Measurements from ENCODE around the gene FHIT. TPM values are rescaled to one million over a fixed set of nuclear protein-coding genes. Genes with fewer than 3 reads are reported as not detected.

The FHIT gene
- total RNA-seq, 4 donors from 2014 or later = 7.5 to 20.1 (median 13.5) TPM

GRCh38 chr3:60160111-60160821 is 1091.0 kb downstream of the FHIT start:
- Histone ChIP-seq H3K27me3 (no peaks in the 10 kb centered on the region), H3K4me3 (no peak overlapping the region), H3K36me3 (no peaks in the 10 kb centered on the region), H3K4me1 (no peaks in the 10 kb centered on the region), H3K9me3 (no peaks in the 10 kb centered on the region), H3K27ac (no peak overlapping the region)
- intact Hi-C loops (cut with DNase I; ENCODE audit: low total_unique reads) (no loop called here), in situ Hi-C loops (cut with MboI; ENCODE audit: low pct_ligation_motif_present in 1 of 4, low pct_unique_long_range_greater_than_20kb in 1 of 4, low sequenced_read_pairs in 3 of 4) (no loop called here)
- no peak for TF ChIP-seq POLR2A (IDR thresholded peaks at IDR 0.05)
- no peak for TF ChIP-seq CTCF (IDR thresholded peaks at IDR 0.05)
- TF ChIP-seq EP300 (IDR thresholded peaks at IDR 0.05; ENCODE audit: low read depth) = no peak
- no peak for TF ChIP-seq POLR2AphosphoS5 (IDR thresholded peaks at IDR 0.05)
- WGBS, 2 donors (ENCODE audit: low coverage in 1 of 2) = 81 to 93% methylated on average over 4 of the region's 4 CpGs
- no peak for DNase-seq

- TF ChIP-seq POLR2A (IDR thresholded peaks at IDR 0.05) = no peak
- no peak for TF ChIP-seq CTCF (IDR thresholded peaks at IDR 0.05)
- TF ChIP-seq EP300 (IDR thresholded peaks at IDR 0.05; ENCODE audit: low read depth) = no peak
- TF ChIP-seq POLR2AphosphoS5 (IDR thresholded peaks at IDR 0.05) = no peak
- Histone ChIP-seq H3K4me1 (no peaks in the 10 kb centered on the region), H3K36me3 (no peaks in the 10 kb centered on the region), H3K4me3 (no peak overlapping the region), H3K27me3 (no peaks in the 10 kb centered on the region), H3K27ac (no peak overlapping the region), H3K9me3 (no peaks in the 10 kb centered on the region)
- no peak for DNase-seq
- intact Hi-C loops (cut with DNase I; ENCODE audit: low total_unique reads) = no loop called here
- WGBS, 2 donors (ENCODE audit: low coverage in 1 of 2) = 92 to 97% methylated on average over 2 of the region's 2 CpGs
- in situ Hi-C loops (cut with MboI; ENCODE audit: low pct_ligation_motif_present in 1 of 4, low pct_unique_long_range_greater_than_20kb in 1 of 4, low sequenced_read_pairs in 3 of 4) = no loop called here
These were observed 1093.2 kb downstream of the FHIT start for GRCh38 chr3:60158035-60158434.

- intact Hi-C loops (cut with DNase I; ENCODE audit: low total_unique reads) (no loop called here), in situ Hi-C loops (cut with MboI; ENCODE audit: low pct_ligation_motif_present in 1 of 4, low pct_unique_long_range_greater_than_20kb in 1 of 4, low sequenced_read_pairs in 3 of 4) (no loop called here)
- Histone ChIP-seq H3K4me3 (no peak overlapping the region), H3K4me1 (no peaks in the 10 kb centered on the region), H3K36me3 (no peaks in the 10 kb centered on the region), H3K27ac (no peak overlapping the region), H3K27me3 (no peaks in the 10 kb centered on the region), H3K9me3 (no peaks in the 10 kb centered on the region)
- 97 to 100% methylated on average over 4 of the region's 4 CpGs for WGBS, 2 donors (ENCODE audit: low coverage in 1 of 2)
- no peak for TF ChIP-seq CTCF (IDR thresholded peaks at IDR 0.05)
- no peak for TF ChIP-seq POLR2A (IDR thresholded peaks at IDR 0.05)
- no peak for TF ChIP-seq POLR2AphosphoS5 (IDR thresholded peaks at IDR 0.05)
- TF ChIP-seq EP300 (IDR thresholded peaks at IDR 0.05; ENCODE audit: low read depth) = no peak
- no peak for DNase-seq
These were observed 1097.2 kb downstream of the FHIT start for GRCh38 chr3:60154011-60154410.

- Histone ChIP-seq H3K4me3 (no peak overlapping the region), H3K36me3 (no peaks in the 10 kb centered on the region), H3K27ac (no peak overlapping the region), H3K4me1 (no peaks in the 10 kb centered on the region), H3K9me3 (no peaks in the 10 kb centered on the region), H3K27me3 (no peaks in the 10 kb centered on the region)
- no peak for DNase-seq
- in situ Hi-C loops (cut with MboI; ENCODE audit: low pct_ligation_motif_present in 1 of 4, low pct_unique_long_range_greater_than_20kb in 1 of 4, low sequenced_read_pairs in 3 of 4) = no loop called here
- intact Hi-C loops (cut with DNase I; ENCODE audit: low total_unique reads) = no loop called here
- TF ChIP-seq POLR2A (IDR thresholded peaks at IDR 0.05) (no peak), POLR2AphosphoS5 (IDR thresholded peaks at IDR 0.05) (no peak), CTCF (IDR thresholded peaks at IDR 0.05) (no peak), EP300 (IDR thresholded peaks at IDR 0.05; ENCODE audit: low read depth) (no peak)
- 76 to 83% methylated on average over 3 to 4 of the region's 4 CpGs for WGBS, 2 donors (ENCODE audit: low coverage in 1 of 2)
These were observed 1097.8 kb downstream of the FHIT start for GRCh38 chr3:60153221-60153999.

Measured in transverse colon (tissue), 4 donors.